Muscle layer of duodenum (tissue), 2 donors: ENCODE measurements around the gene DDTL.
"Not testable (repeated sequence)": the region's sequence is repeated elsewhere in the genome, so short reads cannot be mapped to it uniquely, and the experiment has no call there.

Source experiments
- H3K27ac ChIP-seq: one replicate; pipeline ENCODE4 v1.7.0; 2013; ENCODE audit warnings: mild to moderate bottlenecking, low read length
- H3K27me3 ChIP-seq: one replicate; pipeline ENCODE4 v1.7.0; 2013; ENCODE audit warnings: low read depth, mild to moderate bottlenecking, control low read depth, low read length
- H3K36me3 ChIP-seq, 2 donors: one replicate each; pipeline ENCODE4 v1.7.0; 2013; ENCODE audit warnings: low read length in 2 of 2, control low read depth in 1 of 2, mild to moderate bottlenecking in 1 of 2; ENCODE audit not compliant: insufficient read depth in 2 of 2, control insufficient read depth in 1 of 2
- H3K4me1 ChIP-seq, 2 donors: one replicate each; pipeline ENCODE4 v1.7.0; 2013; ENCODE audit warnings: low read length in 2 of 2, mild to moderate bottlenecking in 2 of 2, control low read depth in 1 of 2, moderate library complexity in 1 of 2; ENCODE audit not compliant: insufficient read depth in 2 of 2, control insufficient read depth in 1 of 2
- H3K4me3 ChIP-seq, 2 donors: one replicate each; pipeline ENCODE4 v1.7.0; 2013; ENCODE audit warnings: low read length in 2 of 2, low read depth in 1 of 2, mild to moderate bottlenecking in 1 of 2
- H3K9me3 ChIP-seq, 2 donors: one replicate each; pipeline ENCODE4 v1.7.0; 2013; ENCODE audit warnings: low read length in 2 of 2, control low read depth in 1 of 2, mild to moderate bottlenecking in 1 of 2; ENCODE audit not compliant: control insufficient read depth in 1 of 2
- donor health status: healthy.

The DDTL gene

DNA sequence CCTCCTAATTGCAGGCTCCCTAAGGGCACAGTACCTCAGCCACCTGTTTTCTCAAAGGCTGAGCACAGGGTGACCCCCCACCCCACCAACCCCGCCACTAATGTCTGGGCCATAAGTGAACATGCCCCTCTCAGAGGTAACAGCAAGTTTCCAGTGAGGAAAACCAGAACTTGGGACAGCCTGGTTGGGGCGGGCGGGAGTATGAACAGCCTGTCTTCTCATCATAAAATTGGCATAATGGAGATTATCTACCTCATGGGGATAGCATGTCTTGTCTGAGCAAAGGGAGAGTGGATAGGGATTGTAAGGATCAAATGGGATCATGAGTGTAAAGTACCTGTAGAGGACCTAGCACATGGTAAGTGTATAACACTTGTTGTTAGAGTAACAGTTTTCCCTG is 5.2 kb downstream of the DDTL start:
- H3K4me3 ChIP-seq, H3K4me1 ChIP-seq, H3K9me3 ChIP-seq, H3K27ac ChIP-seq, H3K27me3 ChIP-seq: not testable (repeated sequence)
- peaks cover 21 to 26% of the 10 kb centered on the region in 2 donors for H3K36me3 ChIP-seq

GRCh38 chr22:23974345-23974744 is 7.7 kb downstream of the DDTL start, which contains the start of gene DDT:
DDT (minus strand) TSS chr22:23974441; CDS start chr22:23974414, 27 bp downstream.
- H3K4me1 ChIP-seq, H3K27ac ChIP-seq, H3K27me3 ChIP-seq, H3K9me3 ChIP-seq, H3K4me3 ChIP-seq: not testable (repeated sequence)
- H3K36me3 ChIP-seq, result peaks cover 21 to 22% of the 10 kb centered on the region in 2 donors

GRCh38 chr22:23974836-23975352 is 8.2 kb downstream of the DDTL start:
- not testable (repeated sequence) for H3K27me3 ChIP-seq, H3K9me3 ChIP-seq, H3K4me1 ChIP-seq, H3K27ac ChIP-seq, H3K4me3 ChIP-seq
- peaks cover 21% of the 10 kb centered on the region in 2 donors for H3K36me3 ChIP-seq

DNA sequence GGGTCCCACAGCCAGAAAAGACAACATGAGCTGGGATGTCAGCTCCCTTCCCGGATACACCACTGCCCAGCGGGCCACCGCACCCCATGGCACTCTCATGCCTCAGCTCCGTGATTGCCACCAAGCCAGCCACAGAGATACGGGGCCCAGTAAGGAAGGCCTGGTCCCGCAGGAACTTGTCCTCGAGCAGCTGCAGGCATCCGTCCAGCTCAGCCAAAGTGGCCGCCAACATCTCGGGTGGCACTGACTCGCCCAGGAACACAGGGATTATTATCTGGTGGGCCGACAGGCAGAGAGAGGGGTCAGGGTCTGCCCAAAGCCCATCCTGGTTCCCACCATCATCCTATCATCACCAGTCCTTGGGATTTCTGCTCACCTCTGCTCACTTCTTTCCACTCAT is 10.6 kb downstream of the DDTL start:
- H3K4me1 ChIP-seq, H3K27ac ChIP-seq, H3K36me3 ChIP-seq, H3K4me3 ChIP-seq, H3K27me3 ChIP-seq, H3K9me3 ChIP-seq: not testable (repeated sequence)

DNA sequence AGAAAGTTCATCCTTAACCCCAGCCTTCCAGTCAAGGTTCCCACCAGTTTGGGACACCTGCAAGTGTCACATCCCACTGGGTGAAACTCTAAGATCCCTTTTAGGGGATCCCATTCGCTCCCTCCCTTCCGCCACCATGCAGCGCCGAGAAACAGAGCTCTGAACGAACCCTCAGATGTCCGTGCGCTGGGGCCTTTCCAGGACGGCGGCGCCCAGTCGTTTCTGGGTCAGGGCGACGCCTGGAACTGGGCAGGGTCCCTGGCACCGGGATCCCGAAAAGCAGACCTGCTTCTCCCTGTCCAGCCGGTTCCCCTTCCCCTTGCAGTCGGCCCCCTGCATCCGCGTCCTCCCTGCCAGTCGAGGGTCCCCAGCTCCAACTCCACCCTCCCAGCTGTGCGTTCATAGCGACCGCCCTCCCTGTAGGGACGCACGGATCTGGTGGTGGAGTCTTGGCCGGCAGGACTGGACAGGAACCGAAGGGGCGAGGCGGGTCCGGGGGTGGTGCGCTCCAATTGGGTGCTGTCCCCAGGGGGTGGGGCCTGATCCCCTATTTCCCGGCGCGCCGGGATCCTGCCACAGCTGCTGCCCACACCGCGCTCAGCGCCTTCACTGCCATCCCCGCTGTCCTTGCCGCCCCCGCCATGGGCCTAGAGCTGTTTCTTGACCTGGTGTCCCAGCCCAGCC is 13.0 kb downstream of the DDTL start, which contains the start of gene GSTT2:
Gene GSTT2, plus strand, starts transcription at position 578 of the 684 bp plus-strand sequence.
- H3K27me3 ChIP-seq, H3K4me3 ChIP-seq, H3K36me3 ChIP-seq, H3K9me3 ChIP-seq, H3K4me1 ChIP-seq, H3K27ac ChIP-seq: not testable (repeated sequence)

GRCh38 chr22:23980567-23980966 is 13.9 kb downstream of the DDTL start:
- not testable (repeated sequence) for H3K4me1 ChIP-seq, H3K27ac ChIP-seq, H3K27me3 ChIP-seq, H3K36me3 ChIP-seq, H3K4me3 ChIP-seq, H3K9me3 ChIP-seq

DNA sequence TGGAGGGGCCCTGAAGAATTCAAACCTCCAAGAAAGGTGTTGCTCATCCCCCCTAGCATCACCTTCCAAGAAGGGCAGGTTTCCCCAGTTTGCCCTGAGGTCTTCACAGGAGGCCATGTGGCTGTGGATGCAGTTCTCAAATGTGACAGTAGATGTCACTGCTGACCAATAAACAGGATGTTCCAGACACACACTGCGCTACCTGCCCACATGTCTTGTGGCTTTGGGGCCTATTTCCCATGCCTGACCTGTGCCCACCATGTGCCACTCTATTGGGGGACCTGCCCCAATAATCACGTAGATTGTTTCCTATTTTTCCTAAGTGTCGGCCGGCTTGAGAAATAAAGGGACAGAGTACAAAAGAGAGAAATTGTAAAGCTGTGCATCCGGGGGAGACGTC is 17.7 kb downstream of the DDTL start:
- H3K27ac ChIP-seq, result no peak overlapping the region
- H3K27me3 ChIP-seq, result no peaks in the 10 kb centered on the region
- H3K36me3 ChIP-seq, result no peaks in the 10 kb centered on the region
- H3K4me3 ChIP-seq, result no peak overlapping the region
- no peaks in the 10 kb centered on the region for H3K4me1 ChIP-seq
- H3K9me3 ChIP-seq, result no peaks in the 10 kb centered on the region

DNA sequence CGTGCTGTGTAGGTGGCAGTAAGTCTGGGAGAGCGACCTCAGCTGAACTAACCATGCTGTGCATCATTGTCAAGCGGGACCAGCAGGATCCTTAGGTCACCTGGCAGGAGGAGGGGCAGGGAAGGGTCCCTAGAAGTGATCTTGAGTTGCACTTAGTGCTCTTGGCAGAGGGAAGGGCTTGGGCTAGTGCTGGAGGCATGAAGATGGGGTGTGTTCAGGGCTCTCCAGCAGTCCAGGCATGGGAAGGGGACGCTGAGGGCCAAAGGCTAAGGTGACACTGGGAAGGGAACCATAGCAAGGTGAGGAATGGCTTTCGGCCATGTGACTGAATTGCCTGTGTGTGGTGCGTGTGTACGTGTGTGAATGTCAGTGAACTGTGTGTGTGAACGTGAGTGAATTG is 19.4 kb downstream of the DDTL start:
- not testable (repeated sequence) for H3K36me3 ChIP-seq, H3K27ac ChIP-seq, H3K9me3 ChIP-seq, H3K4me1 ChIP-seq, H3K4me3 ChIP-seq, H3K27me3 ChIP-seq

DNA sequence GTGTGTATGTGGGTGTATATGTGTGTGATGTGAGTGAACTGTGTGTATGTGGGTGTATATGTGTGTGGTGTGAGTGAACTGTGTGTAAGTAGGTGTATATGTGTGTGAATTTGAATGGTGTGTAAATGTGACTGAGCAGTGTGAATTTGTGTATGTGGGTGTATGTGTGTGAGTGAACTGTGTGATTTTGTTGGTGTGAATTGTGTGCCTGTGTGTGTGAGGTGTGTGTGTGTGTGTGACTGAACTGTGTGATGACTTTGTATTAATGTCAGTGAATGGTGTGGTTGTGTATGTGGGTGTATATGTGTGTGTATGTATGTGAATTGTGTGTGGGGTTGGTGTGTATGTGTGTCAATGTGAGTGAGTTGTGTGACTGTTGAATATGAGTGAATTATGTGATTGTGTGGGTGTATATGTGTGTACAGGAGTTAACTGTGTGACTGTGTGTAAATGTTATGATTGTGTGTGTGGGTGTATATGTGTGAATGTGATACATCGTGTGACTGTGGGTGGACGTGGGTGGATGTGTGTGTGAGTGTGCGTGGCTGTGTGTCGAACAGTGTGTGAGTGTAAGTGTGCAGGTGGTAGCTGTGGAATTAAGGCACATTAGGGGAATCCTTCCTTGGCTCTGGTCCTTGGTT is 20.0 kb downstream of the DDTL start:
- H3K36me3 ChIP-seq, H3K9me3 ChIP-seq, H3K4me3 ChIP-seq, H3K4me1 ChIP-seq, H3K27ac ChIP-seq, H3K27me3 ChIP-seq: not testable (repeated sequence)

DNA sequence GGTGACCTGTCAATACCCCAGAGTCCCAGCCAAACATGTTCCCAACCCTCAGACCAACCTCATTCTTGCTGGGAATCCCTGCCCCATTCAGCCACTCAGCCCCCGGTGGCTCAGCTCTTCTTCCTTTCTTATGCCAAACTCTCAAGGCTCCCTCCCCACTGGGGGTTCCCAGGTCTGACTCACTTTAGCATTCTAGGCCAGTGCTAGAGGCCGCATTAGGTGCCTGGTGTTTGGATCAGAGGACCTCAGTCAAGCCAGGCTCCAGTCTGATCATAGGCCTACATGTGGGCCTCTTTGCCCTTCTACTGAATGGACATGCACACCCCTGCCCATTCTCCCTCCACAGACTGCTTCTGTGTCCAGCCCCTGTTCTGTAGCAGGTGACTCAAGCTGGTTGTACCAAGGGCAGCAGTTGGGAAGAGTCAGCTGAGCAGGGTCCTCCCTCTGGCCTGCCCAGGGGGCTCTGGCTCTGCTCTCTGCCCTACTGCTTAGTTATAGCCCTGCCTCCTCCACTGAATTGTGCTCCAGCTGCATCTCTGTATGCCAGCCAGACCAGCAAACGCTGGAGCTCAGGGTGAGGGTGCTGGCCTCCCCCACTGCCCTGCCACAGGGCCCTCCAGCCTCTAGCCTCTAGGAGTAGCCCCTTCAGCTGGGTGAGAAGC is 23.0 kb downstream of the DDTL start:
- not testable (repeated sequence) for H3K4me3 ChIP-seq, H3K9me3 ChIP-seq, H3K36me3 ChIP-seq

GRCh38 chr22:23993080-23993479 is 26.4 kb downstream of the DDTL start:
- H3K36me3 ChIP-seq, H3K4me3 ChIP-seq, H3K27me3 ChIP-seq: not testable (repeated sequence)

More for the DNA sequence above, 23.0 kb downstream of the DDTL start:
- not testable (repeated sequence) for H3K4me1 ChIP-seq, H3K27me3 ChIP-seq, H3K27ac ChIP-seq

More at GRCh38 chr22:23993080-23993479, 26.4 kb downstream of the DDTL start:
- H3K9me3 ChIP-seq, H3K27ac ChIP-seq, H3K4me1 ChIP-seq: not testable (repeated sequence)
